Mesodermal cell (in vitro differentiated cells): ENCODE data around the gene ODAD2. TPM values are rescaled to one million over a fixed set of nuclear protein-coding genes. Genes with fewer than 3 reads are reported as not detected.
A peak's percentile ranks its signal among the peaks of the same experiment; 100 is the strongest.

Experiments used
- H3K27ac ChIP-seq: 2 replicates; pipeline ENCODE4 v1.7.0; 2013; ENCODE audit warnings: mild to moderate bottlenecking, low read depth, low read length, moderate library complexity; ENCODE audit not compliant: severe bottlenecking
- H3K36me3 ChIP-seq: 2 replicates; pipeline ENCODE4 v1.7.1; 2013; ENCODE audit warnings: mild to moderate bottlenecking, low read length, moderate library complexity; ENCODE audit not compliant: control insufficient read depth, insufficient read depth
- H3K4me1 ChIP-seq: one replicate; pipeline ENCODE4 v1.7.1; 2013; ENCODE audit warnings: mild to moderate bottlenecking, low read length; ENCODE audit not compliant: insufficient read depth, control insufficient read depth, poor library complexity, severe bottlenecking
- H3K4me3 ChIP-seq: 2 replicates; pipeline ENCODE4 v1.7.0; 2013; ENCODE audit warnings: low read length, control low read depth, mild to moderate bottlenecking; ENCODE audit not compliant: insufficient read depth, poor library complexity, severe bottlenecking; ENCODE audit errors: extremely low read depth
- H3K9me3 ChIP-seq: 2 replicates; pipeline ENCODE4 v1.7.1; 2013; ENCODE audit warnings: mild to moderate bottlenecking, low read length, moderate library complexity; ENCODE audit not compliant: control insufficient read depth
- WGBS, 2 experiments: methylation state at CpG; one replicate each; pipeline ENCODE4 v1.1.5; 2013; ENCODE audit warnings: missing lambda C conversion rate in 2 of 2; ENCODE audit not compliant: insufficient coverage in 2 of 2; 5-methylcytosine and 5-hydroxymethylcytosine counted together
- polyA plus RNA-seq, 2 experiments: library from polyadenylated mRNA; stranded (reverse); fragments of 50-300 nt; gene quantifications; one replicate each; pipeline ENCODE4 v1.2.3, GENCODE V29; 2013

ODAD2 gene
- 1.4 TPM for polyA plus RNA-seq (2013, experiment 1 of 2)
- 1.3 TPM for polyA plus RNA-seq (2013, experiment 2 of 2)

GRCh38 chr10:27998954-27999275 lies at the start of gene ODAD2:
TSS of gene ODAD2 (minus strand) at chr10:27999079. CDS start at chr10:27995142, 3,937 bp downstream.
- Histone ChIP-seq H3K36me3 (no peaks in the 10 kb centered on the region), H3K27ac (no peak within 1 kb of the TSS), H3K9me3 (no peaks in the 10 kb centered on the region), H3K4me3 (peak within 1 kb of the TSS; percentile 54), H3K4me1 (no peaks in the 10 kb centered on the region)
- 1 to 3% methylated on average over 23 to 27 of the region's 30 CpGs for WGBS, 2 experiments

GRCh38 chr10:28047061-28047460 lies 48.2 kb upstream of the ODAD2 start:
- no peaks in the 10 kb centered on the region for H3K36me3 ChIP-seq
- no peaks in the 10 kb centered on the region for H3K4me1 ChIP-seq
- no CpG with 5 or more reads among the region's 4 CpGs for WGBS, 2 experiments
- no peak overlapping the region for H3K27ac ChIP-seq
- no peaks in the 10 kb centered on the region for H3K9me3 ChIP-seq
- H3K4me3 ChIP-seq, result no peak overlapping the region

GRCh38 chr10:28046579-28046978 lies 47.7 kb upstream of the ODAD2 start:
- H3K9me3 ChIP-seq, result no peaks in the 10 kb centered on the region
- no peak overlapping the region for H3K27ac ChIP-seq
- 78 to 92% methylated on average over 1 of the region's 3 CpGs for WGBS, 2 experiments
- H3K4me1 ChIP-seq, result no peaks in the 10 kb centered on the region
- no peak overlapping the region for H3K4me3 ChIP-seq
- no peaks in the 10 kb centered on the region for H3K36me3 ChIP-seq

GRCh38 chr10:28043941-28044340 lies 45.1 kb upstream of the ODAD2 start:
- Histone ChIP-seq H3K4me1 (no peaks in the 10 kb centered on the region), H3K9me3 (no peaks in the 10 kb centered on the region), H3K4me3 (no peak overlapping the region), H3K36me3 (no peaks in the 10 kb centered on the region), H3K27ac (no peak overlapping the region)
- WGBS, 2 experiments, result no CpG with 5 or more reads among the region's 1 CpG

- no peak overlapping the region for H3K27ac ChIP-seq
- H3K36me3 ChIP-seq, result no peaks in the 10 kb centered on the region
- H3K9me3 ChIP-seq, result no peaks in the 10 kb centered on the region
- no peak overlapping the region for H3K4me3 ChIP-seq
- no peaks in the 10 kb centered on the region for H3K4me1 ChIP-seq
- 76 to 84% methylated on average over 2 to 3 of the region's 3 CpGs for WGBS, 2 experiments
These were observed 37.7 kb upstream of the ODAD2 start for GRCh38 chr10:28036587-28036986.

- 86 to 92% methylated on average over 5 of the region's 5 CpGs for WGBS, 2 experiments
- Histone ChIP-seq H3K9me3 (no peaks in the 10 kb centered on the region), H3K4me1 (no peaks in the 10 kb centered on the region), H3K36me3 (no peaks in the 10 kb centered on the region), H3K4me3 (no peak overlapping the region), H3K27ac (no peak overlapping the region)
These were observed 22.4 kb upstream of the ODAD2 start for GRCh38 chr10:28020993-28021982.

GRCh38 chr10:28020080-28020860 lies 21.4 kb upstream of the ODAD2 start:
- WGBS, 2 experiments, result 92 to 94% methylated on average over 7 of the region's 12 CpGs
- Histone ChIP-seq H3K36me3 (no peaks in the 10 kb centered on the region), H3K27ac (no peak overlapping the region), H3K4me3 (no peak overlapping the region), H3K4me1 (no peaks in the 10 kb centered on the region), H3K9me3 (no peaks in the 10 kb centered on the region)

GRCh38 chr10:28014651-28015050 lies 15.8 kb upstream of the ODAD2 start:
- no peaks in the 10 kb centered on the region for H3K4me1 ChIP-seq
- no peaks in the 10 kb centered on the region for H3K36me3 ChIP-seq
- H3K4me3 ChIP-seq, result no peak overlapping the region
- no peaks in the 10 kb centered on the region for H3K9me3 ChIP-seq
- H3K27ac ChIP-seq, result no peak overlapping the region

- 56 to 80% methylated on average over 1 of the region's 2 CpGs for WGBS, 2 experiments
- H3K27ac ChIP-seq, result no peak overlapping the region
- no peak overlapping the region for H3K4me3 ChIP-seq
- H3K4me1 ChIP-seq, result no peaks in the 10 kb centered on the region
- no peaks in the 10 kb centered on the region for H3K9me3 ChIP-seq
- H3K36me3 ChIP-seq, result no peaks in the 10 kb centered on the region
These were observed 14.2 kb upstream of the ODAD2 start for GRCh38 chr10:28012990-28013515.

GRCh38 chr10:28010821-28011220 lies 11.9 kb upstream of the ODAD2 start:
- H3K4me3 ChIP-seq, result no peak overlapping the region
- no peaks in the 10 kb centered on the region for H3K9me3 ChIP-seq
- H3K4me1 ChIP-seq, result no peaks in the 10 kb centered on the region
- H3K27ac ChIP-seq, result no peak overlapping the region
- 86 to 90% methylated on average over 1 of the region's 1 CpG for WGBS, 2 experiments
- no peaks in the 10 kb centered on the region for H3K36me3 ChIP-seq
